Endodermal cell (in vitro differentiated cells): ENCODE results near the gene MIB2. TPM values are rescaled to one million over a fixed set of nuclear protein-coding genes. Genes with fewer than 3 reads are reported as not detected.
A peak's percentile ranks its signal among the peaks of the same experiment; 100 is the strongest.

Source experiments
- DNase-seq: peaks from one replicate; pipeline ENCODE4 v3.0.0-alpha.2; 2017
- H3K27ac ChIP-seq: 2 replicates; pipeline ENCODE4 v1.5.1; 2013; ENCODE audit warnings: mild to moderate bottlenecking, low read depth, low read length, moderate library complexity
- H3K27me3 ChIP-seq: 2 replicates; pipeline ENCODE4 v1.6.1; 2013; ENCODE audit warnings: mild to moderate bottlenecking, low read length, moderate library complexity; ENCODE audit not compliant: insufficient read depth, control insufficient read depth, poor library complexity, severe bottlenecking
- H3K36me3 ChIP-seq: 2 replicates; pipeline ENCODE4 v1.7.0; 2013; ENCODE audit warnings: mild to moderate bottlenecking, low read length, moderate library complexity; ENCODE audit not compliant: control insufficient read depth, insufficient read depth
- H3K4me1 ChIP-seq: one replicate; pipeline ENCODE4 v1.7.0; 2013; ENCODE audit warnings: low read length; ENCODE audit not compliant: control insufficient read depth, insufficient read depth
- H3K4me3 ChIP-seq: 2 replicates; pipeline ENCODE4 v1.5.1; 2013; ENCODE audit warnings: mild to moderate bottlenecking, low read length, moderate library complexity
- H3K9ac ChIP-seq: 2 replicates; pipeline ENCODE4 v1.6.1; 2013; ENCODE audit warnings: mild to moderate bottlenecking, low read length, moderate library complexity; ENCODE audit not compliant: poor library complexity, severe bottlenecking; ENCODE audit errors: extremely low read depth
- H3K9me3 ChIP-seq: 2 replicates; pipeline ENCODE4 v1.6.1; 2013; ENCODE audit warnings: mild to moderate bottlenecking, low read length, moderate library complexity; ENCODE audit not compliant: control insufficient read depth
- H3K27ac Mint-ChIP-seq: 2 replicates; pipeline ENCODE4 v1.8.0; 2020; ENCODE audit warnings: mixed read lengths
- H3K27me3 Mint-ChIP-seq: 2 replicates; pipeline ENCODE4 v1.8.0; 2021; ENCODE audit warnings: mild to moderate bottlenecking, mixed read lengths; ENCODE audit not compliant: insufficient read depth
- H3K36me3 Mint-ChIP-seq: 2 replicates; pipeline ENCODE4 v1.8.0; 2020; ENCODE audit warnings: low read depth, mixed read lengths
- H3K4me1 Mint-ChIP-seq: 2 replicates; pipeline ENCODE4 v1.8.0; 2020; ENCODE audit warnings: mixed read lengths
- H3K4me3 Mint-ChIP-seq: 2 replicates; pipeline ENCODE4 v1.8.0; 2020; ENCODE audit warnings: mild to moderate bottlenecking, moderate library complexity, mixed read lengths
- H3K9me3 Mint-ChIP-seq: 2 replicates; pipeline ENCODE4 v1.8.0; 2020; ENCODE audit warnings: mild to moderate bottlenecking, mixed read lengths
- CTCF ChIP-seq: fragments of 200-600 bp; sonication (generic); conservative IDR thresholded peaks from 2 replicates; pipeline ENCODE4 v1.5.0; 2021; ENCODE audit warnings: antibody characterized with exemption, mild to moderate bottlenecking
- WGBS, 2 experiments: methylation state at CpG; one replicate each; pipeline versions ENCODE4 v1.1.5 to v1.1.7; 2013; ENCODE audit warnings: missing lambda C conversion rate in 2 of 2, mixed read lengths in 1 of 2; ENCODE audit not compliant: insufficient coverage in 1 of 2, insufficient read length in 1 of 2; 5-methylcytosine and 5-hydroxymethylcytosine counted together
- total RNA-seq, 2 donors: library from RNA; stranded (reverse); fragmentation: NEBNext Ultra II Directional in 1 of 2; extraction: Animal tissue kit (Norgen Biotek cat#: 25700) in 1 of 2; gene quantifications; 2 replicates in 1 of 2; 3 replicates in 1 of 2; pipeline ENCODE4 v1.2.1, GENCODE V29; 2021

The MIB2 gene
- total RNA-seq, 2 donors from 2014 or later = 77.4 to 97.9 TPM

DNA sequence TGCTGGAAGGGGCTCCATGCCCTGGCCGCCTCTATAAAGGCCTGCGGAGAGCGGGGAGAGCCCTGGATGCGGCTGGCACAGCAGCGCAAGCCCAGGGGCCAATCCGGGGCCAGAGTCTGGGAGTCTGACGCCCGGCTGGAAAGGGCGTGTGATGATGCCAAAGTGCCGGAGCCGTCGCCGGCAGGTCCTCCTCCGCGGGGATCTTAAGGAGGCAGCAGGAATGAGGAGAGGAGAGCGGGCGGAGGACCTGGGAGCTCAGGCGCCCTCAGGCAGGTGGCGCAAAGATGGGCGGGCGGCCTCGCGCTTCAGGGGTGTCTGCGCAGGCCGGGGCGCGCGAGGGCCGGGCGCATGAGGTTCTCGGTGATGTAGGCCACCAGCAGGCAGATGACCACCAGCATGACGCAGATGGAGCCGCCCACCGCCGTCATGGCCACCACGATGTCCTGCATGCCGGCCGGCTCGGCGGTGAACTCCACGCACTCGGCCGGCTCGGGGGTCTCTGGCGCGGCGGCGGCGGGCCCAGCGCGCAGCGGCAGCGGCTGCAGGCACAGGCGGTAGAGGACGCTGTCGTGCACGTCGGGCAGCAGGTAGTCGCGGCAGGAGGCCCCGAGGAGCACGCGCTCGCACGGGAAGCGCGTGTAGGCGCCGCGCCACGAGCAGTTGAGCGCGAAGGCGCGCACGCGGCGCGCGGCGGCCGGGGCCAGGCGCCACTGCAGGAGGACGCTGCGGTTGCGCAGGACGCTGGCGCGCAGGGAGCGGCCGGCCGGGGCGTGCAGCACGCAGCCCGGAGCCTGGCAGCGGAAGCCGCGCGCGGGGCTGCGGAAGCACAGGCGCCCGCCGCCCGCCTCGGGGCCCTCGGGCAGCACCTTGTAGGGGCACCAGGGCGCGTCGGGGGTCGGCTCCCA is 16.0 kb upstream of the MIB2 start:
- peak; percentile 87 for DNase-seq
- 21 to 34% methylated on average over 43 to 111 of the region's 111 CpGs for WGBS, 2 experiments
- no peak overlapping the region for H3K27ac Mint-ChIP-seq

GRCh38 chr1:1599935-1600860 is 15.1 kb upstream of the MIB2 start, which contains the start of gene FNDC10:
TSS of gene FNDC10 (minus strand) at chr1:1600135. CDS start at chr1:1600015, 120 bp downstream.
- H3K9ac ChIP-seq = no peak within 1 kb of the TSS
- peak within 1 kb of the TSS; percentile 70 for H3K4me3 ChIP-seq
- Mint-ChIP-seq H3K27me3 (peaks cover 50% of the 10 kb centered on the region), H3K4me3 (peak within 1 kb of the TSS; percentile 57), H3K27ac (no peak within 1 kb of the TSS), H3K36me3 (no peaks in the 10 kb centered on the region), H3K4me1 (peaks cover 1% of the 10 kb centered on the region), H3K9me3 (no peaks in the 10 kb centered on the region)
- H3K36me3 ChIP-seq = no peaks in the 10 kb centered on the region
- H3K9me3 ChIP-seq = no peaks in the 10 kb centered on the region
- peak; percentile 75 for DNase-seq
- WGBS, 2 experiments = 3 to 5% methylated on average over 43 to 116 of the region's 125 CpGs
- H3K27me3 ChIP-seq = peaks cover 59% of the 10 kb centered on the region
- TF ChIP-seq CTCF = no peak
- H3K27ac ChIP-seq = no peak within 1 kb of the TSS
- H3K4me1 ChIP-seq = peaks cover 3% of the 10 kb centered on the region

More for the DNA sequence above, 16.0 kb upstream of the MIB2 start:
- Histone ChIP-seq H3K36me3 (no peaks in the 10 kb centered on the region), H3K27me3 (peaks cover 64% of the 10 kb centered on the region), H3K9me3 (no peaks in the 10 kb centered on the region), H3K9ac (no peak overlapping the region), H3K4me3 (no peak overlapping the region), H3K4me1 (peaks cover 3% of the 10 kb centered on the region), H3K27ac (no peak overlapping the region)
- no peaks in the 10 kb centered on the region for H3K9me3 Mint-ChIP-seq
- peak; percentile 65 for TF ChIP-seq CTCF
- peaks cover 50% of the 10 kb centered on the region for H3K27me3 Mint-ChIP-seq
- peak overlapping the region; percentile 57 for H3K4me3 Mint-ChIP-seq
- H3K36me3 Mint-ChIP-seq = no peaks in the 10 kb centered on the region
- H3K4me1 Mint-ChIP-seq = peaks cover 1% of the 10 kb centered on the region

- no peak overlapping the region for H3K9ac ChIP-seq
- H3K27ac ChIP-seq = no peak overlapping the region
- H3K27me3 ChIP-seq = peaks cover 51% of the 10 kb centered on the region
- Mint-ChIP-seq H3K9me3 (no peaks in the 10 kb centered on the region), H3K27me3 (peaks cover 50% of the 10 kb centered on the region), H3K36me3 (no peaks in the 10 kb centered on the region), H3K4me1 (peaks cover 1% of the 10 kb centered on the region), H3K4me3 (peak overlapping the region; percentile 38), H3K27ac (no peak overlapping the region)
- peak overlapping the region; percentile 70 for H3K4me3 ChIP-seq
- peaks cover 3% of the 10 kb centered on the region for H3K4me1 ChIP-seq
- 81% methylated on average over 9 to 22 of the region's 22 CpGs for WGBS, 2 experiments
- H3K9me3 ChIP-seq = no peaks in the 10 kb centered on the region
- no peak for DNase-seq
- no peaks in the 10 kb centered on the region for H3K36me3 ChIP-seq
- no peak for TF ChIP-seq CTCF
Measured at GRCh38 chr1:1600861-1601563, 14.3 kb upstream of the MIB2 start.
